ENCODE data around the gene BPHL.

DNA sequence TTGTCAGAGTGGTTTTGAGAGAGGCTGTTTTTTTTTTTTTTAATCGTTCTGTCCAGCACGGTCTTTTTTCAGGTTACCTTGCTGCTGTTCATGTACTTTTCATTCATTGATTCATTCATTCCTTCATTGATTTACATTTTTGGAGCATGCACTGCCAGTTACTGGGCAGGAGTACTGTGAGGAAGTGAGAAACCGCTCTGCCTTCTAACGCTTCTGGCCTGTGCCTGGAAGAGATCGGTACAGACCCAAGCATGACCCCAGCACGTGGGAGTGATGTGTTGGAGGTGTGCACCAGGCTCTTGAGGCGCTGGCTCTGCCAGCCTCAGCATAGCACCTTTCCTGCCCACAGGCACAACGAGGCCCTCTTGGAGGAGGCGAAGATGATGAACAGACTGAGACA is 41.1 kb upstream of the BPHL start:
- TF ChIP-seq CTCF (optimal IDR thresholded peaks at IDR 0.05 in 1 of 3, IDR thresholded peaks at IDR 0.05 in 1 of 3, conservative IDR thresholded peaks at IDR 0.05 in 1 of 3; ENCODE audit: extremely low read depth in 1 of 3, insufficient read depth in 2 of 3, low read length in 3 of 3) (no peak), EZH2 (IDR thresholded peaks at IDR 0.05; ENCODE audit: low read length) (no peak)
